Non-pigmented ciliary epithelial cell (primary cell): ENCODE results near the gene EEF1G.
A peak's percentile ranks its signal among the peaks of the same experiment; 100 is the strongest.
"Not testable (repeated sequence)": the region's sequence is repeated elsewhere in the genome, so short reads cannot be mapped to it uniquely, and the experiment has no call there.

Source experiments
- DNase-seq: peaks from one replicate; pipeline ENCODE4 v3.0.0-alpha.2; 2010; ENCODE audit warnings: low read depth

The EEF1G gene

GRCh38 chr11:62554387-62555167, 19.1 kb downstream of the EEF1G start:
- no peak for DNase-seq

GRCh38 chr11:62553839-62554361, 19.8 kb downstream of the EEF1G start:
- DNase-seq = peak; percentile 68

GRCh38 chr11:62553080-62553838, 20.4 kb downstream of the EEF1G start:
- DNase-seq = peak; percentile 88

- no peak for DNase-seq
Observed at GRCh38 chr11:62552485-62553079, 21.1 kb downstream of the EEF1G start.

GRCh38 chr11:62550478-62550877, 23.2 kb downstream of the EEF1G start:
- DNase-seq = not testable (repeated sequence)

GRCh38 chr11:62548545-62549335, 25.0 kb downstream of the EEF1G start:
- no peak for DNase-seq

GRCh38 chr11:62547691-62548281, 25.9 kb downstream of the EEF1G start:
- DNase-seq = no peak

GRCh38 chr11:62546929-62547625, 26.6 kb downstream of the EEF1G start:
- no peak for DNase-seq

- DNase-seq = no peak
Observed at GRCh38 chr11:62546244-62546928, 27.3 kb downstream of the EEF1G start, which contains the start of gene AHNAK. AHNAK (minus strand) TSS chr11:62546806; CDS start chr11:62536098, 10,708 bp downstream.

GRCh38 chr11:62545437-62546243, 28.1 kb downstream of the EEF1G start:
- peak; percentile 74 for DNase-seq

- no peak for DNase-seq
Observed at GRCh38 chr11:62544581-62545436, 28.9 kb downstream of the EEF1G start.

- DNase-seq = no peak
Observed at GRCh38 chr11:62543680-62544444, 29.8 kb downstream of the EEF1G start.

GRCh38 chr11:62542750-62543567, 30.7 kb downstream of the EEF1G start:
- no peak for DNase-seq

- DNase-seq = no peak
Observed at GRCh38 chr11:62542111-62542745, 31.5 kb downstream of the EEF1G start.

- DNase-seq = no peak
Observed at GRCh38 chr11:62540804-62541701, 32.6 kb downstream of the EEF1G start.
